HUDEP-2 (cell line): ENCODE results near the gene PARD3.
"Not testable (repeated sequence)": the region's sequence is repeated elsewhere in the genome, so short reads cannot be mapped to it uniquely, and the experiment has no call there.

Experiments
- DNase-seq, 76 experiments: peaks; one replicate each; lab custom pipeline; 2025; ENCODE audit not compliant: unreplicated experiment in 76 of 76; lab: John Stamatoyannopoulos, UW

Gene PARD3

GRCh38 chr10:34721208-34721840, 93.8 kb downstream of the PARD3 start:
- DNase-seq, result no peak

DNA sequence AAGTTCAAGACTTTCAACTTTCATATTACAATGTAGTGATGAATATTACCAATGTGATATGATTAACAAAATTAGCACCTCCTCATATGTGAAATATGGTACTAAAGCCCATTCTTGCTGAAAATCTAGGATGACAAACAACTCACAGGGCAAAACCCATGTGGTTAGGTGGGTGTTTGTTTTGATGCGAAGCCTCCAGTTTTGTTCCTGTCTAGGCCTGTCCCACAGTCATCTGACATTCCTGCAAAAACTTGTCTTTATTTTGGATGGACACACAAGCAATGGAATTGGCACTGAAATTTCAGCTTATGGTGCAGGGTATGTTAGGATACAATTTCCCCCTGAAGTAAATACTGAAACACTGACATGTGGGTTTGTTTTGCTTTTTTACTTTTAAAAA, 95.3 kb downstream of the PARD3 start:
- no peak for DNase-seq

DNA sequence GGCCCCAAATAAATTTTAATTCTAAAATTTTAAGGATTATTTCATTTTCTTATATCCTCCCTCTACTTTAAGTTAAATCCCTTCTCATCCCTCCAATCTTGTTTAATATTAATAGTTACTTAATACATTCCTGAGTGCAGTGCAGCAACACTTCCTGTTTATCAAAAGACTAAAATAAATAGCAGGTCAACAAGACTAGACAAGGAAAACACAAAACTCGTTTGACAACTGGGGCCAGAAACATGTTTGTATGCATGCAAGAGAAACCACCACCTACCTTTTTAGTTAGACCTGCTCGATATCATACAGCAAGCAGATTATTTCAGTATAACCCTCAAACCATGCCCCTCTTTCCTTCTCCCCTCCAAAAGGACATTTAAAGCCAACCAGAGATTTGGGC, 95.8 kb downstream of the PARD3 start:
- DNase-seq, result no peak

GRCh38 chr10:34717429-34717828, 97.7 kb downstream of the PARD3 start:
- DNase-seq, result no peak

DNA sequence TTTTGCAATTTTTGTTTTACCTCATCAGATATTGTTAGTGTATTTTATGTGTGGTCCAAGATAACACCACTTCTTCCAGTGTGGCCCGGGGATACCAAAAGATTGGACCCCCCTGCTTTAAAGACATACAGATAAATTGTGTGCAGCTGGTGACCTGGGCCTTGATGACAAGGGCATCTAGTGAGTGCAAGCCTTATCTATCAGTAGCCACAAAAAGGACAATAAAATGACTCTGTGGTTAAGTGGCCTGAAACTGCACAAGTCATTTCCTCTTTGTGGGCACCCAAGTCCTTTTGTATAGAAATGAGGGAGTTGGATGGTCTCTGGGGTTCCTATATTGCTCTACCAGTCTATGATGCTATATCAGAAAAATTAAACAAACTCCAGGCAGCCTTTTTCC, 98.1 kb downstream of the PARD3 start:
- DNase-seq, result peak in 47 of 76 experiments; percentile 2 to 76 (median 32)

- no peak for DNase-seq
Observed at GRCh38 chr10:34716234-34716633, 98.9 kb downstream of the PARD3 start.

- DNase-seq, result no peak
Observed at GRCh38 chr10:34715511-34716187, 99.4 kb downstream of the PARD3 start.

GRCh38 chr10:34713875-34714274, 101.2 kb downstream of the PARD3 start:
- no peak for DNase-seq

- DNase-seq, result no peak
Observed at GRCh38 chr10:34711500-34711899, 103.6 kb downstream of the PARD3 start.

- DNase-seq, result no peak
Observed at GRCh38 chr10:34710391-34710751, 104.7 kb downstream of the PARD3 start.

DNA sequence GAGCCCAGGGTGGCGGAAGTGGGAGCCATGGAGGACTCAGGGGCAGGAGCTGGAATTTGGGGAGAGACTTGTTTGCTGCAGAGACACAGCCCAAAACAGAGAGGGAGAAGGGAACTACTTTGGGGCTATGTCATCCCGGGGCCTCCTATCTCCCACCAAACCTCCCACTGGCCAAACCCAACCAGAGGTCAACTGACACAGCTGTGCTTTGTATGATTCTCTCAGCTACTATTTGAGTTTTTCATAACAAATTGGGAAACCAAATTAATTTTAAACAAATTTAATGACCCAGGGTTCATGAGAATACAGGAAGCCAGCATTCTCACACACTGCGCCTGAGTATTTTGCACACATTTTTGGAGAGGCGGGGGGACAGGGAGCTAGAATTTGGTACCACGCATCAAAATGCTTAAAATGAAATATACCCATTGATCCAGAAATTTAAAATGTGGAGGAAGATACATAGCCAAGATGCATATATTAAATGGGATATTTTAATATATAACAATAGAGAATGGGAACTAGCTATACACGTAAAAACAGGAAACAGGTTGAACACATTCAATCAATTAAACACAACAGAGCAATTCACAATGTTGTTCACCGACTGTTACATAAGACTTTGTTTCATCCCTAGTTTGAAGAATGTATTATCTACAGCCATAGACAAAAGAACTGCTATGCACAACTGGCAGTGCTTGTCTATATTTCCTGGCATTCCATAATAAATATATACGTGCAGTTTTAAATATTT, 105.3 kb downstream of the PARD3 start:
- DNase-seq, result no peak

DNA sequence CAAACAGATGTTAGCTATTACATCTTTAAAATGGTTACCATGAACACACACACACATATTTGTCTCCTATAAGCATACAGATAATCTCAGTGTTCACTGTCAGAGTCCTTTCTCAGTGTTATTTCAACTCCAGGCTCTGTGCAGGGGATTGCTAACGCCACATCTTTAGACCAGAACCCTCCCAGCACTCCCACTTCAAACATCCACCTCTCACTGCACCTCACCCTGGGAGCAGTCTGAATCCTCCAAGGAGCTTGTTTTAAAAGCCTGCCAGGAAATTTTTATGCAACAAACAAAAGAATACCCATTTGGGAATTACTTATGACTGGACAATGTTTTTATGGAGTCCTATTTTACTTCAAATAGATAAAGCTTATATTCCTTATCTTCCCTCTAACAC, 107.4 kb downstream of the PARD3 start:
- DNase-seq, result no peak

DNA sequence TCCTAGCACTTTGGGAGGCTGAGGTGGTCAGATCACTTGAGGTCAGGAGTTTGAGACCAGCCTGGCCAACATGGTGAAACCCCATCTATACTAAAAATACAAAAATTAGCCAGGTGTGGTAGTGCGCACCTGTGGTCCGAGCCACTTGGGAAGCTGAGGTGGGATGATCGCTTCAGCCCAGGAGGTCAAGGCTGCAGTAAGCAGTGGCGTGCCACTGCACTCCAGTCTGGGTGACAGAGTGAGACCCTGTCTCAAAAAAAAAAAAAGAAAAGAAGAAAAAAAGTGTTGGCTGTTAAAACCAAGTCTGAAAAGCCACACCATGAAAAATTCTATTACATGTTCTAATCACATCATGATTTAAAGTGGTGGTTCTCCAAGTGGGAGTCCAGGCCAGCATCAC, 108.1 kb downstream of the PARD3 start:
- not testable (repeated sequence) for DNase-seq

DNA sequence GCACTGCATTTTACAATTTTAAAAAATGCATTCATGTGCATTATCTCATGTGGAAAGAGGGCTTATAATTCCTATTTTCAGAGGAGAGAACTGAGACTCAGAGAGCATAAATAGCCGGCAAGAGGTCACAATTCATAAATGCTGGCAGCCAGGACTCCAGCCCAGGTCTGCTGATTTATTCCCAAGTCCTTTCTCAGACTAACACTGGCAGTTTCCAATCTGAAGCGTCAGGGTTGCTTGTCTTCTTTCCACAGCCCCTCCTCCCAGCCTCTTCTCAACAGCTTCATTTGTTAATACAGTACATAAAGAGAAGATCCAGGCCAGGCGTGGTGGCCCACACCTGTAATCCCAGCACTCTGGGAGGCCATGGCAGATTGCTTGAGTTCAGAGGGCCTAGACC, 108.9 kb downstream of the PARD3 start:
- no peak for DNase-seq

- no peak for DNase-seq
Observed at GRCh38 chr10:34705563-34705962, 109.5 kb downstream of the PARD3 start.

GRCh38 chr10:34704526-34705184, 110.4 kb downstream of the PARD3 start:
- no peak for DNase-seq

GRCh38 chr10:34702982-34703381, 112.1 kb downstream of the PARD3 start:
- DNase-seq, result no peak

- DNase-seq, result no peak
Observed at GRCh38 chr10:34702093-34702937, 112.8 kb downstream of the PARD3 start.

DNA sequence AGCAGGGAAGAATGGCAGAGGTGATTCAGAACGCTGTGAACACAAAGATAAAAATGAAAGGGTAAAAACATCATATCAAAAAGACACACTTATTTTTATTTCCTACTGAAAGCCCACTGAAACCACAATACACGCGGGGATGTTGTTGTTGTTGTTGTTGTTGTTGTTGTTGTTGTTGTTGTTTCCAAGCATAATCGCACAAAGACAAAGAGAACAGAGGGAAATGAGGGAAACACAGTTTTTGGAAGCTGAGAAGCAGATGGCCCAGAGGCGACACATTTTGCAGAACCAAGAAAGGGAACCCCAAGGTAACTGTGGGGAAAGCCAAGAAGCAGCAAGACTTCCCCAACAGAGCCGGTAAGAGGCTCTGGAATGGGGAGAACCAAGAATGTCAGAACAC, 113.9 kb downstream of the PARD3 start:
- no peak for DNase-seq

GRCh38 chr10:34700752-34701151, 114.3 kb downstream of the PARD3 start:
- DNase-seq, result not testable (repeated sequence)
